Fibroblast of pulmonary artery (primary cell): ENCODE results near the gene TMCO4.

ENCODE experiments used
- DNase-seq: peaks from one replicate; pipeline ENCODE4 v3.0.0-alpha.2; 2010; ENCODE audit warnings: low read depth
- H3K4me3 ChIP-seq: replicated peaks from 2 replicates; pipeline ENCODE4 v1.5.1; 2011; ENCODE audit warnings: low read depth, mild to moderate bottlenecking, control low read depth, low read length, moderate library complexity
- TF ChIP-seq, protein P1 (sequence below): IDR thresholded peaks from 2 replicates; pipeline ENCODE4 v1.5.1; 2011; ENCODE audit warnings: mild to moderate bottlenecking, control low read depth, low read length, inconsistent platforms; ENCODE audit errors: missing control alignments

TMCO4 gene

GRCh38 chr1:19837866-19838265 is 38.1 kb upstream of the TMCO4 start:
- TF ChIP-seq, protein P1, sequence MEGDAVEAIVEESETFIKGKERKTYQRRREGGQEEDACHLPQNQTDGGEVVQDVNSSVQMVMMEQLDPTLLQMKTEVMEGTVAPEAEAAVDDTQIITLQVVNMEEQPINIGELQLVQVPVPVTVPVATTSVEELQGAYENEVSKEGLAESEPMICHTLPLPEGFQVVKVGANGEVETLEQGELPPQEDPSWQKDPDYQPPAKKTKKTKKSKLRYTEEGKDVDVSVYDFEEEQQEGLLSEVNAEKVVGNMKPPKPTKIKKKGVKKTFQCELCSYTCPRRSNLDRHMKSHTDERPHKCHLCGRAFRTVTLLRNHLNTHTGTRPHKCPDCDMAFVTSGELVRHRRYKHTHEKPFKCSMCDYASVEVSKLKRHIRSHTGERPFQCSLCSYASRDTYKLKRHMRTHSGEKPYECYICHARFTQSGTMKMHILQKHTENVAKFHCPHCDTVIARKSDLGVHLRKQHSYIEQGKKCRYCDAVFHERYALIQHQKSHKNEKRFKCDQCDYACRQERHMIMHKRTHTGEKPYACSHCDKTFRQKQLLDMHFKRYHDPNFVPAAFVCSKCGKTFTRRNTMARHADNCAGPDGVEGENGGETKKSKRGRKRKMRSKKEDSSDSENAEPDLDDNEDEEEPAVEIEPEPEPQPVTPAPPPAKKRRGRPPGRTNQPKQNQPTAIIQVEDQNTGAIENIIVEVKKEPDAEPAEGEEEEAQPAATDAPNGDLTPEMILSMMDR: no peak
- DNase-seq: no peak
- H3K4me3 ChIP-seq: no peak overlapping the region

- TF ChIP-seq, protein P1: no peak
- no peak overlapping the region for H3K4me3 ChIP-seq
These were observed 35.9 kb upstream of the TMCO4 start for GRCh38 chr1:19835578-19835977.

GRCh38 chr1:19831441-19831840 is 31.7 kb upstream of the TMCO4 start:
- DNase-seq: no peak
- TF ChIP-seq, protein P1: no peak

More at GRCh38 chr1:19835578-19835977, 35.9 kb upstream of the TMCO4 start:
- no peak for DNase-seq

DNA sequence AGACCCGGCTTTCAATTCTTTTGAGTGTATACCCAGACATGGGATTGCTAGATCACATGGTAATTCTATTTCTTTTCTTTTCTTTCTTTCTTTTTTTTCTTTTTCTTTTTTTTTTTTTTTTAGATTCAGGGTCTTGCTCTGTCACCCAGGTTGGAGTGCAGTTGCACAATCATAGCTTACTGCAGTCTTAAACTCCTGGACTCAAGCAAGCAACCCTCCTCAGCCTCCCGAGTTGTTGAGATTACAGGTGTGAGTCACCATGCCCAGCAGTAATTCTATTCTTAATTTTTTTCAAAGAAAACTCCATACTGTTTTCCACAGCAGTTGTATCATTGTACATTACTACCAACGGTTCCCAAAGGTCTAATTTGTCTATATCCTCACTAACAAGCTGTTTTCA is 28.8 kb upstream of the TMCO4 start:
- H3K4me3 ChIP-seq: no peak overlapping the region
- TF ChIP-seq, protein P1: no peak
- DNase-seq: peak; percentile 42

More at GRCh38 chr1:19831441-19831840, 31.7 kb upstream of the TMCO4 start:
- H3K4me3 ChIP-seq: no peak overlapping the region

DNA sequence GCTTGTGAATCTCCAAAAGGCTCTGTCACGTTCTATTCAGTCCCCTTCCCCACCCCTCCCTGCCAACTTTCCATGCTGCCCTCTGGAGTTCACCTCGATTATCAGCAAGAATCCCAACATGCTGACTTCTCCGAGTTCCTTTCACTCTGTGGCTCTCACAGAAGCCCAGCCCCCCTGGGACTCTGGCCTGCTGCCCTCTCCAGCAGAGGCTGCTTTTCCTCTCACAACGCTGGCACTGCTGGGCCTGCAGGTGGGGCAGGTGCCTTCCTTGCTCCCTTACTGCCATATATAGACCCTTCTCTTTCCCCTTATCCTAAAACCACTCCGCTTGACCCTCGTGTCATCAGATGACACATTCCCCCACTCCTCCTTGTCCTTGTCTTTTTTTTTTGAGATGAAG is 25.6 kb upstream of the TMCO4 start:
- TF ChIP-seq, protein P1: no peak
- DNase-seq: no peak
- no peak overlapping the region for H3K4me3 ChIP-seq

DNA sequence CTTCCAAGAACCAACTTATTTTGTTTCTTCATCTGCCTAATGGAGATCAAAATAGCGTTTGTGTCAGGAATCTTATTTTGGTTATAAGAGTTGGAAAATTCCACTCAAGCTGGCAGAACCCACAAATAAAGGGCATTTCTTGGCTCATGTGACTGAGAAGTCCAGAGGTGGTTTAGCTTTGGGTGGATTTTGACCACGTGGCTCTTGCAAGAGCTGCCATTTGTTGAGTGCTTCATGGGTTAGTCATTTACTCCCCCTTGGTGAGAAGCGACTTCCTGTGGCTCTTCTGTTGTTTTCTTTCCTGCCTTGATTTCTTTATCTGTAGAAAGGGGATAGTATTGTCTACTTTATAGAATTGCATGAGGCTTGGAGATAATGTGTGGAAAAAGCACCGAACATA is 24.8 kb upstream of the TMCO4 start:
- H3K4me3 ChIP-seq: no peak overlapping the region
- DNase-seq: no peak
- TF ChIP-seq, protein P1: no peak

DNA sequence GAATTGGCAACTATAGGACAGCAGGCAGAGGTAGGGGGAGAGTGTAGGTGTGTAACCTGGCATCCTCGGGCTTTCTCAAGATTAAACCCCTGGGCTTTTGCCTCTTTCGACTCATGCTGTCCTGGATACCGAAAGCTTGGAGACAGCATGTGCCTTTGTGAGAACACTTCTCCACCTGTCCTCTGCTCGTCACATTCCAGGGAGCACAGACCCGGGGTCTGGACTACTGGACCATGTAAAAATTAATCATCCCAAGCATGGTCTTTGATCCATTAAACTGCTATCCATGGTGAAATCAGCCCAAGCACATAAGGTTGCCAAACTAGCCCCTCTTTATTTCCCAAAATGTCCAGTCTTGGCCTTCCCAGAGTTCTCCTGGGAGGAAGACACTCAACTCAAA is 24.3 kb upstream of the TMCO4 start:
- TF ChIP-seq, protein P1: no peak
- H3K4me3 ChIP-seq: no peak overlapping the region
- DNase-seq: no peak
